ENCODE measurements around the gene CASKIN2. TPM values are rescaled to one million over a fixed set of nuclear protein-coding genes. Genes with fewer than 3 reads are reported as not detected.

CASKIN2 gene
- total RNA-seq, 1 experiment from 2014 or later = 37.0 TPM

GRCh38 chr17:75544250-75544649, 28.9 kb upstream of the CASKIN2 start:
- Histone ChIP-seq H3K9ac (ENCODE audit: extremely low read depth, insufficient read length, low read length) (no peak overlapping the region), H3K4ac (ENCODE audit: low read depth, low read length) (no peak overlapping the region), H3K27ac (ENCODE audit: insufficient read length, low read depth, low read length) (no peak overlapping the region), H2BK5ac (ENCODE audit: insufficient read length, low read length) (no peak overlapping the region), H3K14ac (ENCODE audit: insufficient read depth, low read length) (no peak overlapping the region), H2BK20ac (ENCODE audit: low read depth, low read length, poor library complexity, severe bottlenecking) (no peak overlapping the region), H3K9me3 (ENCODE audit: control insufficient read depth, low read depth, low read length) (no peaks in the 10 kb centered on the region), H3K23me2 (ENCODE audit: insufficient read length, low read depth, low read length, poor library complexity, severe bottlenecking) (no peaks in the 10 kb centered on the region), H2AK5ac (ENCODE audit: insufficient read length, low read length) (no peak overlapping the region), H4K91ac (ENCODE audit: insufficient read length, low read depth, low read length) (no peak overlapping the region), H2BK15ac (ENCODE audit: low read depth, low read length) (no peak overlapping the region), H3T11ph (ENCODE audit: low read length) (no peak overlapping the region), H3K79me2 (ENCODE audit: insufficient read depth, low read length) (no peaks in the 10 kb centered on the region), H3K4me1 (ENCODE audit: insufficient read depth, low read length) (no peaks in the 10 kb centered on the region), H3K23ac (ENCODE audit: insufficient read length, low read depth, low read length) (no peak overlapping the region), H4K20me1 (ENCODE audit: control insufficient read depth, insufficient read depth, insufficient read length) (no peaks in the 10 kb centered on the region), H2AFZ (ENCODE audit: low read length) (no peak overlapping the region), H3K27me3 (ENCODE audit: insufficient read depth, low read length) (no peaks in the 10 kb centered on the region), H4K8ac (replicated peaks; ENCODE audit: insufficient read length, low read depth, low read length) (no peak overlapping the region), H3K18ac (ENCODE audit: insufficient read length, low read depth, low read length) (no peak overlapping the region), H3K56ac (ENCODE audit: insufficient read length, low read depth, low read length) (no peak overlapping the region), H4K5ac (ENCODE audit: insufficient read length, low read depth, low read length) (no peak overlapping the region), H2BK12ac (ENCODE audit: insufficient read length, low read depth, low read length) (no peak overlapping the region), H3K79me1 (ENCODE audit: insufficient read depth, low read depth, low read length, poor library complexity, severe bottlenecking) (no peaks in the 10 kb centered on the region), H3K4me2 (ENCODE audit: insufficient read depth, insufficient read length, low read length) (no peak overlapping the region), H2BK120ac (ENCODE audit: low read depth, low read length, poor library complexity, severe bottlenecking) (no peak overlapping the region)
- H3K9me3 Mint-ChIP-seq = no peaks in the 10 kb centered on the region
- peaks cover 0 to 20% (median 4%) of the 10 kb centered on the region in 3 experiments; a peak in 3 of 7 replicates for H3K36me3 Mint-ChIP-seq (ENCODE audit: insufficient read depth in 1 of 3, low read depth in 3 of 3)
- TF ChIP-seq CTCF (conservative IDR thresholded peaks at IDR 0.05) = no peak
- peaks cover 26 to 27% of the 10 kb centered on the region in 2 experiments for H3K4me1 Mint-ChIP-seq
- H3K4me3 Mint-ChIP-seq = no peak overlapping the region; a peak in 1 of 5 replicates
- H3K27me3 Mint-ChIP-seq (ENCODE audit: low read depth) = no peaks in the 10 kb centered on the region
- peak overlapping the region in 1 of 3 experiments; percentile 49; a peak in 1 of 7 replicates for H3K27ac Mint-ChIP-seq
- no peak for DNase-seq
- WGBS (ENCODE audit: extremely low coverage, insufficient read length, low lambda C conversion rate) = no CpG with 5 or more reads among the region's 8 CpGs
